Fibroblast of the aortic adventitia (primary cell): ENCODE data around the gene PALD1. TPM values are rescaled to one million over a fixed set of nuclear protein-coding genes. Genes with fewer than 3 reads are reported as not detected.
A peak's percentile ranks its signal among the peaks of the same experiment; 100 is the strongest.

Experiments
- DNase-seq: peaks from one replicate; pipeline ENCODE4 v3.0.0-alpha.2; 2010; ENCODE audit warnings: low read depth
- H3K4me3 ChIP-seq: 2 replicates; pipeline ENCODE4 v1.5.1; 2011; ENCODE audit warnings: low read depth, mild to moderate bottlenecking, control low read depth, low read length, moderate library complexity
- CTCF ChIP-seq: IDR thresholded peaks from 2 replicates; pipeline ENCODE4 v1.5.1; 2011; ENCODE audit warnings: mild to moderate bottlenecking, low read length, control low read depth, inconsistent platforms; ENCODE audit not compliant: insufficient read depth
- total RNA-seq: library from RNA; depleted of rRNA; stranded (reverse); fragments of >200 nt; gene quantifications from 2 replicates; pipeline ENCODE4 v1.2.3, GENCODE V29; 2012; ENCODE audit warnings: low replicate concordance

The PALD1 gene
- total RNA-seq, 1 donor = 0.18 TPM

DNA sequence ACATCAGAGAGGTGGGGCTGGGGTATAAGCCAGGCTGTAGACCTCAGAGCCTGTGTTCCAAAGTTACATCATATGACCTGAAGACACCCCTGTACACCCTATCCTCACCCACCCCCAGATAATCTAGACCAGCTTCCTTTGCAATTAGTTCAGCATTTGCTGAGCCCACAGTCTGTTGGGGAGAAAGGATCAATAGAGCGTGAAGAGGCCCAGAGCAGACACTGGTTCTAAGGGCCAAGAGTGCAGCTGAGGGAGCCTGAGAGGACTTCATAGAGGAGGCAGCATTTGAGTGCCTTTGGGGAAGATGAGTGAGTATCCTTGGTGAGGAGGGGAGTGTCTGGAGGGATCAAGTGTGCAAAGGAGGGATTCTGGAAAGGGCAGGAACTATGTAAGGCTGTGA is 65.3 kb downstream of the PALD1 start:
- no peak for TF ChIP-seq CTCF
- no peak for DNase-seq
- no peak overlapping the region for H3K4me3 ChIP-seq

DNA sequence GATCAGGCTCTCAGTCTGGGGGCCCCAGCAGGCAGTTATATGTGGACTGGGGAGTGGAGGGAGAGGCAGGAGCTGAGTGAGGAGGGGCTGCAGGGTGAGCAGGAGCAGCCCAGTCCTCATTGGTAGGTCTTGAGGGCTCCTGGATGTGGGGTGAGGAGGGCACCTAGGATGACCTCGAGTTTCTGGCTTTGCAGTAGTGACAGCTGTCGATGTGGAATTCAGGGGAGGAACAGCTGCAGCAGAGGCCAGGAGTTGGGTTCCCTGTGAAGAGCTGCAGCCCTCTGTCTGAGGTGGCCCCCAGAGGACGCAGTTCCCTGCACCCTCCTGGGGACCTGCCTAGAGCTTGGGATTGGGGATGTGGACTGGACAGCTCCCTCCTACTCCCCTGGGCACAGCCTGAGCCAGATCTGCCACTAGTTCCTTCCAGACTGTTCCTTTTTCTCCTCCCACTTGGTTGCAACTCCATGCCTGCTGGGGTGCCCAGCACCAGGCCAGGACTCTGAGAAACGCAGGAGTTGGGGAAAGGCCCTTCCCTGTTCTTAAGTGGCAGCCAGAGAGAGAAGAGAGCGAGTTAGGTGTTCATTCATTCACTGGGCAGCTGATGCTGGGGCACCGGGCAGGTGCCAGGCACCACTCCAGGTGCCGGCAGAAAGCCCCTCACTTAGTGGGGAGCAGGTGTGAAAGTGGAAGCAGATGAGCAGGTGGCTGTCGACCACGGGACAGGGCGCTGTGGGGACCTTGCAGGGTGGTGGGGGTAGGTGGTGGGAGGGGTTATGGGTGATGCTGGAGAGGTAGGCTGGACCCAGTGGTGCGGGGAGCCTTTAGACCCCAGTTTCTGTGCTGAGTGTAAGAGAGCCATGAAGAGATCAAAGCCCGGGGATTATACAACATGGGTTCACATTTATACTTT is 66.1 kb downstream of the PALD1 start:
- H3K4me3 ChIP-seq = no peak overlapping the region
- TF ChIP-seq CTCF = no peak
- no peak for DNase-seq

- no peak overlapping the region for H3K4me3 ChIP-seq
- no peak for TF ChIP-seq CTCF
- peak; percentile 40 for DNase-seq
Measured at GRCh38 chr10:70546584-70546983, 68.0 kb downstream of the PALD1 start.

DNA sequence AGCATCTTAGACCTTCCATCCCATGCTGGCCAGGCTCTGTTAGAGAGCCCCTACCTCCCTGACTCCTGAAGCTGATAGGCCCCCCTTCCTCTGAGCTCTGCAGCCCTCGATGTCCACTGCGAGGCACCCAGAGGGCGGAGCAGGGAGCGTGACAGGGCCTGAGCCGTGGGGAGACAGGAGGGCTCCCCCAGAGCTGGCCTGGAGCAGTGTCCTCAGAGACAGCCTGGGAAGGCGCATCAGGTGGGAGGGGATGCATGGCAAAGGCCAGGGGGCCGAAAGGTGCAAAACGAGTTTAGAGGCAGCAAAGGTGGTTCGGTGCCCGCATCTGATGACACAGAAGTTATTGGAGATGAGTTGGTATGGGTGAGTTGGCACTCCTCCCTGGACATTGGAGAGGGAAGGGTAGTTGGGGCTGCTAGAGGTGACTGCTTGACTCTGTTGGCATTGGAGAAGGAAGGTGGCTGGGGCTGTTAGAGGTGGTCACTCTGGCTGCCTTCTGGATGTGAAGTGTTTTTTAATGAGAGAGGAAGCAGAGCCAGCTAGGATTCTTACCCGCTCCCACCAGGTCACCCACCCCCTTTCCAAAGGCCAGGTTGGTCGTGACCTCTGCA is 70.9 kb downstream of the PALD1 start:
- no peak overlapping the region for H3K4me3 ChIP-seq
- TF ChIP-seq CTCF = no peak
- DNase-seq = no peak

GRCh38 chr10:70549962-70550458 is 71.4 kb downstream of the PALD1 start:
- DNase-seq = peak; percentile 75
- TF ChIP-seq CTCF = peak; percentile 92
- no peak overlapping the region for H3K4me3 ChIP-seq

GRCh38 chr10:70550459-70550858 is 71.9 kb downstream of the PALD1 start:
- TF ChIP-seq CTCF = no peak
- DNase-seq = no peak
- H3K4me3 ChIP-seq = no peak overlapping the region
